Natural killer cell (primary cell): Measurements from ENCODE around the gene DICER1. TPM values are rescaled to one million over a fixed set of nuclear protein-coding genes. Genes with fewer than 3 reads are reported as not detected.
A peak's percentile ranks its signal among the peaks of the same experiment; 100 is the strongest.

Experiments used
- ATAC-seq, 3 donors: fragments of 150-1000 bp in 2 of 3; fragments of 200-7000 bp in 1 of 3; cut with Tn5 transposase; 1 replicate in 1 of 3; 2 replicates in 2 of 3; pipeline ENCODE4 v1.10.0; 2021; ENCODE audit warnings: mild to moderate bottlenecking in 2 of 3, moderate library complexity in 2 of 3
- DNase-seq, 2 donors: peaks; one replicate each; pipeline versions ENCODE4 v3.0.0 to v3.0.0-alpha.2; 2013 to 2021; ENCODE audit warnings: mixed read lengths in 1 of 2
- H3K27ac ChIP-seq: one replicate; pipeline ENCODE4 v1.5.1; 2013; ENCODE audit warnings: mild to moderate bottlenecking, low read length
- H3K27me3 ChIP-seq: one replicate; pipeline ENCODE4 v1.6.1; 2013; ENCODE audit warnings: low read length; ENCODE audit not compliant: control insufficient read depth, insufficient read depth
- H3K36me3 ChIP-seq: one replicate; pipeline ENCODE4 v1.6.1; 2013; ENCODE audit warnings: low read length; ENCODE audit not compliant: control insufficient read depth, insufficient read depth
- H3K4me1 ChIP-seq: one replicate; pipeline ENCODE4 v1.6.1; 2013; ENCODE audit warnings: low read length; ENCODE audit not compliant: control insufficient read depth, insufficient read depth
- H3K4me3 ChIP-seq: one replicate; pipeline ENCODE4 v1.5.1; 2013; ENCODE audit warnings: low read length
- H3K9me3 ChIP-seq: one replicate; pipeline ENCODE4 v1.6.1; 2013; ENCODE audit warnings: low read length; ENCODE audit not compliant: control insufficient read depth, insufficient read depth
- H3K27ac Mint-ChIP-seq, 2 donors: one replicate each; pipeline ENCODE4 v1.8.0; 2022; ENCODE audit warnings: mild to moderate bottlenecking in 2 of 2, mixed read lengths in 2 of 2, moderate library complexity in 1 of 2
- H3K27me3 Mint-ChIP-seq, 2 donors: one replicate each; pipeline ENCODE4 v1.8.0; 2022; ENCODE audit warnings: low read depth in 2 of 2, mixed read lengths in 2 of 2
- H3K36me3 Mint-ChIP-seq: one replicate; pipeline ENCODE4 v1.8.0; 2022; ENCODE audit warnings: mixed read lengths
- H3K4me1 Mint-ChIP-seq, 2 donors: one replicate each; pipeline ENCODE4 v1.8.0; 2022; ENCODE audit warnings: mixed read lengths in 2 of 2
- H3K4me3 Mint-ChIP-seq: one replicate; pipeline ENCODE4 v1.8.0; 2022; ENCODE audit warnings: mild to moderate bottlenecking, moderate library complexity, mixed read lengths
- H3K9me3 Mint-ChIP-seq, 2 donors: one replicate each; pipeline ENCODE4 v1.8.0; 2022; ENCODE audit warnings: mixed read lengths in 2 of 2
- CTCF ChIP-seq: fragments of 200-600 bp; IDR thresholded peaks from one replicate; pipeline ENCODE4 v1.8.0; 2022; ENCODE audit warnings: antibody characterized with exemption
- WGBS: methylation state at CpG from one replicate; pipeline ENCODE4 v1.1.7; 2013; ENCODE audit warnings: missing lambda C conversion rate; ENCODE audit not compliant: insufficient coverage; 5-methylcytosine and 5-hydroxymethylcytosine counted together
- intact Hi-C: fragments of 100-400 bp; cut with micrococcal nuclease; formaldehyde crosslinking; loops from one replicate; pipeline ENCODE4 v1.14.2; 2022
- total RNA-seq, 4 donors: library from RNA; stranded (reverse); fragments of 120-200 nt in 1 of 4; gene quantifications; one replicate each; pipeline versions ENCODE4 v1.2.3 to v1.2.4, GENCODE V29; 2013 to 2022

DICER1 gene
- total RNA-seq, 3 donors from 2014 or later (not counting 1 experiment from before 2014, with no cell fraction given) = 47.7 to 59.3 (median 52.9) TPM

- DNase-seq (no peak), ATAC-seq (no peak)
- Mint-ChIP-seq H3K36me3 (peaks cover 15% of the 10 kb centered on the region), H3K4me3 (no peak overlapping the region), H3K27me3 (no peaks in the 10 kb centered on the region), H3K4me1 (peaks cover 67 to 70% of the 10 kb centered on the region in 2 donors), H3K27ac (peak overlapping the region; percentile 7 to 61), H3K9me3 (no peaks in the 10 kb centered on the region)
- intact Hi-C loops = no loop called here
- H3K9me3 ChIP-seq = no peaks in the 10 kb centered on the region
- H3K4me3 ChIP-seq = no peak overlapping the region
- H3K27ac ChIP-seq = no peak overlapping the region
- peaks cover 13% of the 10 kb centered on the region for H3K36me3 ChIP-seq
- 93% methylated on average over 1 of the region's 1 CpG for WGBS
- H3K27me3 ChIP-seq = no peaks in the 10 kb centered on the region
- H3K4me1 ChIP-seq = no peaks in the 10 kb centered on the region
- TF ChIP-seq CTCF = no peak
These were observed 20.7 kb downstream of the DICER1 start for GRCh38 chr14:95136631-95137030.

GRCh38 chr14:95134304-95134933 is 22.9 kb downstream of the DICER1 start:
- ATAC-seq = no peak
- Mint-ChIP-seq H3K36me3 (peaks cover 18% of the 10 kb centered on the region), H3K9me3 (no peaks in the 10 kb centered on the region), H3K4me1 (peaks cover 54 to 57% of the 10 kb centered on the region in 2 donors), H3K27ac (peak overlapping the region in 1 of 2 donors; percentile 15), H3K27me3 (no peaks in the 10 kb centered on the region), H3K4me3 (no peak overlapping the region)
- Histone ChIP-seq H3K27ac (no peak overlapping the region), H3K9me3 (no peaks in the 10 kb centered on the region), H3K4me1 (no peaks in the 10 kb centered on the region), H3K36me3 (peaks cover 28% of the 10 kb centered on the region), H3K27me3 (no peaks in the 10 kb centered on the region), H3K4me3 (no peak overlapping the region)
- TF ChIP-seq CTCF = no peak
- no peak for DNase-seq
- 96% methylated on average over 8 of the region's 8 CpGs for WGBS
- intact Hi-C loops = no loop called here

GRCh38 chr14:95133282-95133681 is 24.0 kb downstream of the DICER1 start:
- Mint-ChIP-seq H3K9me3 (no peaks in the 10 kb centered on the region), H3K27ac (peak overlapping the region in 1 of 2 donors; percentile 16), H3K4me3 (no peak overlapping the region), H3K36me3 (peaks cover 24% of the 10 kb centered on the region), H3K4me1 (peaks cover 46 to 54% of the 10 kb centered on the region in 2 donors), H3K27me3 (no peaks in the 10 kb centered on the region)
- 100% methylated on average over 2 of the region's 2 CpGs for WGBS
- ATAC-seq (no peak), DNase-seq (no peak)
- intact Hi-C loops = no loop called here
- Histone ChIP-seq H3K4me1 (no peaks in the 10 kb centered on the region), H3K36me3 (peaks cover 39% of the 10 kb centered on the region), H3K9me3 (no peaks in the 10 kb centered on the region), H3K27me3 (no peaks in the 10 kb centered on the region), H3K27ac (no peak overlapping the region), H3K4me3 (no peak overlapping the region)
- TF ChIP-seq CTCF = no peak

GRCh38 chr14:95132760-95133159 is 24.6 kb downstream of the DICER1 start:
- Mint-ChIP-seq H3K36me3 (peaks cover 26% of the 10 kb centered on the region), H3K27me3 (no peaks in the 10 kb centered on the region), H3K27ac (peak overlapping the region; percentile 16 to 34), H3K4me1 (peaks cover 44 to 50% of the 10 kb centered on the region in 2 donors), H3K9me3 (no peaks in the 10 kb centered on the region), H3K4me3 (no peak overlapping the region)
- no peaks in the 10 kb centered on the region for H3K4me1 ChIP-seq
- 100% methylated on average over 1 of the region's 5 CpGs for WGBS
- DNase-seq (no peak), ATAC-seq (no peak)
- H3K4me3 ChIP-seq = no peak overlapping the region
- no peaks in the 10 kb centered on the region for H3K9me3 ChIP-seq
- no peak for TF ChIP-seq CTCF
- no peak overlapping the region for H3K27ac ChIP-seq
- H3K27me3 ChIP-seq = no peaks in the 10 kb centered on the region
- intact Hi-C loops = no loop called here
- H3K36me3 ChIP-seq = peaks cover 43% of the 10 kb centered on the region
